AG04450 (cell line): ENCODE measurements around the gene MXRA8. TPM values are rescaled to one million over a fixed set of nuclear protein-coding genes. Genes with fewer than 3 reads are reported as not detected.

ENCODE experiments used
- CTCF ChIA-PET: fragments of 300-600, 350-600 bp; formaldehyde crosslinking; extraction: SDS; loops from one replicate; lab custom pipeline; 2022; ENCODE audit warnings: antibody characterized with exemption, inconsistent platforms; lab: Charles Lee
- POLR2A ChIA-PET: fragments of 350-600 bp; formaldehyde crosslinking; extraction: SDS; loops from one replicate; lab custom pipeline; 2021; ENCODE audit warnings: antibody characterized with exemption, inconsistent platforms; lab: Yijun Ruan, JAX
- DNase-seq: peaks from one replicate; pipeline ENCODE4 v3.0.0-alpha.2; 2011; ENCODE audit warnings: low read depth, low spot score
- H3K27ac ChIP-seq: one replicate; pipeline ENCODE4 v1.5.1; 2012; ENCODE audit warnings: low read depth, low read length, control low read depth
- H3K27me3 ChIP-seq: one replicate; pipeline ENCODE4 v1.6.0; 2012; ENCODE audit warnings: low read length; ENCODE audit not compliant: control insufficient read depth, insufficient read depth
- H3K4me3 ChIP-seq: 2 replicates; pipeline ENCODE4 v1.5.1; 2011; ENCODE audit warnings: mild to moderate bottlenecking, low read depth, low read length, control low read depth
- H3K9me3 ChIP-seq: 2 replicates; pipeline ENCODE4 v1.5.1; 2012; ENCODE audit warnings: low read length; ENCODE audit not compliant: control insufficient read depth, insufficient read depth
- CTCF ChIP-seq: IDR thresholded peaks from 2 replicates; pipeline ENCODE4 v1.5.1; 2011; ENCODE audit warnings: low read depth, low read length, control low read depth, inconsistent platforms
- polyA plus RNA-seq: library from polyadenylated mRNA; depleted of rRNA; stranded (reverse); fragments of >200 nt; gene quantifications from 2 replicates; pipeline ENCODE4 v1.2.3, GENCODE V29; 2011

MXRA8 gene
- polyA plus RNA-seq, 1 experiment = 186 TPM

- Histone ChIP-seq H3K27me3 (no peaks in the 10 kb centered on the region), H3K4me3 (peak within 1 kb of the TSS; percentile 74), H3K27ac (peak within 1 kb of the TSS; percentile 57), H3K9me3 (no peaks in the 10 kb centered on the region; the same call in 1 of the 2 replicates)
- ChIA-PET CTCF (no interaction called here), POLR2A (no interaction called here)
- DNase-seq = peak; percentile 24
- peak; percentile 52 for TF ChIP-seq CTCF
Observed at GRCh38 chr1:1349256-1350012, 8.9 kb downstream of the MXRA8 start, which contains the start of gene DVL1. Gene DVL1, minus strand, starts transcription at chr1:1349418. Its CDS starts 353 bp downstream, at chr1:1349065.

DNA sequence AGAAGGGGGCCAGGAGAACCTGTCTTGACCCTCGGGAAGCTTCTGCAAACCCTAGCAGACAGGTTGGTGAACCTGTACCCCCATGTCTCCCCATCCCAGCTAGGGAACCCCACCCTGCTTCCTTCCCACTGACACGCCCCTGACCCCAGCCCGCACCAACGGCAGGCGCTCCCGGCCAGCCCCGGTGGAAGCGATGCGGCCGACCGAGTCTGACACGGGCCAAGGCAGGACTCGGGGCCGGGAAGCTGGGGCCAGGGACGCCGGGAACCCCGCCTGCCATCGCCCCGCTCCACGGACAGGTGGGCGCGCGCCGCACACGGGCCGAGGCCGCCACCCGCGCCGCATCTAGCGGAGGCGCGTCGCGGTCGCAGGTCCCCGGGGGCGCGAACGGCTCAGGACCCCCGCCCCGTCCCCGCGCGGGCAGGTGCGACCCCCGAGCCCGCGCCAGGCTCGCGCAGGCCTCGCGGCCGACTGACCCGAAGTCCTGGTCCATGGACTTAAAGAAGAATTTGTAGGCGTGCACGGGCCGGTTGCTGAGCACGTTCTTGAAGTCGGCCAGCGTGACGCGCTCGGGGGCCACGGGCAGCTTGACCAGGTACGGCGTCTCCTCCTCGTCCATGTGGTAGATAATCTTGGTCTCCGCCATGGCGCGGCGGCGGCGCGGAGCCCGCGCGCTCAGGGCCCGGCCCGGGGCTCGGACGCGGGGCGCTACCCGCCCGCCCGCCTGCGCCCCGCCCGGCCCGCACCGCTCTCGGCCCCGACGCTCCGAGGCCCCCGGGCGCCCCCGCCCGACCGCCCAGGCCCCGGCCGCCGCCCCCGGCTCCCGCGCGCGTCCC lies 9.7 kb downstream of the MXRA8 start:
- H3K4me3 ChIP-seq = peak overlapping the region; percentile 74
- no peaks in the 10 kb centered on the region for H3K27me3 ChIP-seq
- no peaks in the 10 kb centered on the region; the same call in 1 of the 2 replicates for H3K9me3 ChIP-seq
- CTCF ChIA-PET = interaction anchor here (0.8 to 1.2 kb wide), 4 partner anchors 14 to 227 kb away, joined by 3 to 6 read pairs (median 3); no protein-coding TSS in a partner anchor
- no peak overlapping the region for H3K27ac ChIP-seq
- TF ChIP-seq CTCF = no peak
- DNase-seq = no peak
- POLR2A ChIA-PET = interaction anchor here (0.6 to 1.9 kb wide), 3 partner anchors 9 to 405 kb away, joined by 7 to 12 read pairs (median 9); partner anchors contain the start of genes AURKAIP1 and MXRA8

- Histone ChIP-seq H3K9me3 (no peaks in the 10 kb centered on the region; the same call in 1 of the 2 replicates), H3K4me3 (peak overlapping the region; percentile 74), H3K27me3 (no peaks in the 10 kb centered on the region), H3K27ac (peak overlapping the region; percentile 2)
- no peak for TF ChIP-seq CTCF
- CTCF ChIA-PET = interaction anchor here (0.8 to 1.2 kb wide), 4 partner anchors 13 to 226 kb away, joined by 3 to 6 read pairs (median 3); no protein-coding TSS in a partner anchor
- POLR2A ChIA-PET = interaction anchor here (1.7 to 1.9 kb wide), 2 partner anchors 10 to 27 kb away, joined by 7 to 12 read pairs; partner anchors contain the start of genes AURKAIP1 and MXRA8
- no peak for DNase-seq
Observed at GRCh38 chr1:1347663-1348419, 10.5 kb downstream of the MXRA8 start.

GRCh38 chr1:1347026-1347595 lies 11.2 kb downstream of the MXRA8 start:
- TF ChIP-seq CTCF = no peak
- Histone ChIP-seq H3K4me3 (peak overlapping the region; percentile 74), H3K27me3 (no peaks in the 10 kb centered on the region), H3K27ac (no peak overlapping the region), H3K9me3 (no peaks in the 10 kb centered on the region; the same call in 1 of the 2 replicates)
- CTCF ChIA-PET = interaction anchor here (1.2 kb wide), 1 partner anchor 25 kb away, joined by 3 read pairs; no protein-coding TSS in a partner anchor
- POLR2A ChIA-PET = interaction anchor here (1.7 to 1.9 kb wide), 2 partner anchors 11 to 28 kb away, joined by 7 to 12 read pairs; partner anchors contain the start of genes AURKAIP1 and MXRA8
- DNase-seq = no peak
